Right kidney (tissue), 1 donor: Measurements from ENCODE around the gene KRT28.
"Not testable (repeated sequence)": the region's sequence is repeated elsewhere in the genome, so short reads cannot be mapped to it uniquely, and the experiment has no call there.

ENCODE experiments used
- DNase-seq: peaks from one replicate; pipeline ENCODE4 v3.0.0-alpha.2; 2016

Gene KRT28

GRCh38 chr17:40778461-40778860 is 21.3 kb downstream of the KRT28 start:
- no peak for DNase-seq

DNA sequence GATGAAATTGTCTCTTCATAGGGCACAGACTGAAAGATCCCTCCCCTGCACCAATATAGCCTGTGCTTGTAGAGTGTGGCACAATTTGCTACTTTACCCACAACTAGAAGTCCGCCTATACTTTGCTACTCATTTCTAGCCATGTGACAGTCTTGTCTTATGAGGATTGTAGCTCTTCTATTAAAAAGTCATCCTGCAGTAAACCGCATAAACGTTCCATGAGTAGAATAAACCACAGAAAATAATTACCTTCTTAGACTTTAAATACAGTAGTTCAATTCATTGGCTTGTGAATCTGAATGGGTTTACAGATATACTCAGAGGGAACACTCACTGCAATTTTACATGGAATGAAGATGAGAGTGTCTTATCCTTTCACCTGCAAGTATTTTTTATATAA is 21.8 kb downstream of the KRT28 start:
- no peak for DNase-seq

DNA sequence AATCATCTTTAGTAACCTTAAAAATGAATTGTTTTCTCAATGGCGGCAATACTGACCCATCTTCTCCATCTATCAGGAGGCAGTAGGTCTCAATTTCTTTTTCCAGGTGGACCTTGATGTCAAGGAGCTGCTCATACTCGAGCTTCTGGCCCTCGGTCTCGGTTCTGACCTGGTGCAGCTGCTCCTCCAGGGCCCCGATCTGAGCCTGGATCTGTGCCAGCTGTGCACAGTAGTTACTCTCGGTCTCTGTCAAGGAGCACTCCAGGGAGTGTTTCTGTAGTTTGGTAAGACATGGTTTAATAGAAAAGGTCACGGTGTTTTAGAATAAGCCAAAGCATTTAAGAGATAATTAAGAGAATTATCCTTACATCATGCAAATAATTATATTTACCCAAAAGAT is 22.3 kb downstream of the KRT28 start:
- no peak for DNase-seq

GRCh38 chr17:40775945-40776344 is 23.8 kb downstream of the KRT28 start:
- DNase-seq: no peak

- DNase-seq: no peak
These were observed 27.7 kb downstream of the KRT28 start, which contains the start of gene KRT26 for GRCh38 chr17:40772101-40772500. TSS of gene KRT26 (minus strand) at chr17:40772201. CDS start at chr17:40772113, 88 bp downstream.

DNA sequence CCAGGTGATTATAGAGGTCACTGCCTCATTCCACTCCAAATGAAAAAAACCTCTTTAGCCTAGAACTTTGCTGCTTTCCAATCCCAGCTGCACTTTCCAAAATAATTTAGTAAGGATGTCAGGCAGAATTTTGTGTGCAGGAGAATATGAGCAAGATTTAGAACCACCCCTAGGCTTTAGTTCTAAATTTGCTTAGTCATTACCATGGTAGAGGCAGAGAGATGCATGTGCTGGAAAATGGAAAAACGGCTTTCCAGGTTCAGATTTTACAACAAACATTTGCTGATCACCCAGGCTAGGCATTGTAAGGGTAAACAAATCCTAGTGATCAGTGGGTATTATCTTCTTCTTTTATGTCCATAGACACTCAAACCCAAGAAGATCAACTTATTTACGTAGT is 34.1 kb downstream of the KRT28 start:
- no peak for DNase-seq

- no peak for DNase-seq
These were observed 36.0 kb downstream of the KRT28 start for GRCh38 chr17:40763752-40764151.

GRCh38 chr17:40760105-40761016 is 39.4 kb downstream of the KRT28 start:
- no peak for DNase-seq

DNA sequence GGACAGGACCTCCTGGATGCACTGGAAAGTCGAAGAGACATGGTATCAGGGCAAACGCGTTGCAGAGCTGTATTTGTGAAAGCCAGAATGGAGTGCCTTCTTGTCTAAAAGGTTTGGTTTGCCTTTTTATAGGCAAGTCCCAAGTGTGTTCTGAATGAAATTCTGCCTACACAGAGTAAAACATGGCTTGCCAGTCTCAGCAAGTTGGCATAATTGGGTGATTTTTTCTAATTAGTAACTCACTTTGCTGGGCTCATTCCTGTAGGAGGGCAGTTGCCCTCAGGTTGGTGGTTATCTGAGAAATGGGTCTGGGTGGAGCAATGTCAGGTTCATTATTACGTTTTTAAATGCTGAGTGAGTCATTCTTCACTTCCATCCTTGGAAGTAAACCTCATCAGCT is 44.5 kb downstream of the KRT28 start, which contains the start of gene KRT25:
TSS of gene KRT25 (minus strand) at position 101 of the 400 bp plus-strand sequence. CDS start at position 41, 60 bp downstream.
- DNase-seq: no peak

GRCh38 chr17:40753804-40754203 is 46.0 kb downstream of the KRT28 start:
- no peak for DNase-seq

GRCh38 chr17:40751065-40751464 is 48.7 kb downstream of the KRT28 start:
- no peak for DNase-seq

DNA sequence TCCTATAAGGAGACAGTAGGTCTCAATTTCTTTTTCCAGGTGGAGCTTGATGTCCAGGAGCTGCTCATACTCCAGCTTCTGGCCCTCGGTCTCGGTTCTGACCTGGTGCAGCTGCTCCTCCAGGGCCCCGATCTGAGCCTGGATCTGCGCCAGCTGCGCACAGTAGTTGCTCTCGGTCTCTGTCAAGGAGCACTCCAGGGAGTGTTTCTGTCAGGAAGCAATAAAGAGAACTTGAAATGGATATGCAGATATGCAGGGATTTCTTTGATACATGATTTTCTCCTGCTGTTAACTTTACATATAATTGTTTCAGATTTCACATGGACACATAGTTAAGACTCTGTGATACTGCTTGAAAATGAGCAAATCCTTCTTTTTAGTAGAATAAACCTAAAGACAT is 49.4 kb downstream of the KRT28 start:
- no peak for DNase-seq

- not testable (repeated sequence) for DNase-seq
These were observed 51.1 kb downstream of the KRT28 start for GRCh38 chr17:40748666-40749065.
